SK-N-SH (cell line): ENCODE results near the gene PLA2G4C. TPM values are rescaled to one million over a fixed set of nuclear protein-coding genes. Genes with fewer than 3 reads are reported as not detected.

Experiments
- CTCF ChIA-PET: fragments of 300-600, 350-600 bp; formaldehyde crosslinking; extraction: SDS; loops from one replicate; lab custom pipeline; 2021; lab: Yijun Ruan, JAX
- POLR2A ChIA-PET: fragments of 350-600 bp; sonication (Branson Sonifier 250); formaldehyde crosslinking; extraction: SDS; loops from one replicate; lab custom pipeline; 2020; ENCODE audit warnings: antibody characterized with exemption, inconsistent platforms; lab: Yijun Ruan, JAX
- DNase-seq: peaks from one replicate; pipeline ENCODE4 v3.0.0; 2012
- H2AFZ ChIP-seq: fragments of 200-600 bp; sonication (generic); 2 replicates; pipeline ENCODE4 v1.8.1; 2016; ENCODE audit warnings: antibody characterized with exemption, mild to moderate bottlenecking, low read depth
- H3F3A ChIP-seq: fragments of 200-600 bp; sonication (generic); replicated peaks from 2 replicates; pipeline ENCODE3; 2016; ENCODE audit warnings: antibody characterized with exemption, mild to moderate bottlenecking; ENCODE audit not compliant: insufficient read depth
- H3K27ac ChIP-seq, 2 experiments: fragments of 200-500 bp in 1 of 2; fragments of 200-600 bp in 1 of 2; sonication (Bioruptor generic) in 1 of 2; sonication (generic), shearing (Covaris generic) in 1 of 2; 2 replicates each; pipeline versions ENCODE4 v1.5.1 to v1.6.1; 2014 to 2016; ENCODE audit warnings: low read depth in 2 of 2, inconsistent platforms in 1 of 2, low read length in 1 of 2, mild to moderate bottlenecking in 1 of 2, mixed read lengths in 1 of 2
- H3K27me3 ChIP-seq: fragments of 200-600 bp; sonication (generic), shearing (Covaris generic); 2 replicates; pipeline ENCODE4 v1.6.1; 2016; ENCODE audit warnings: mixed run types; ENCODE audit not compliant: insufficient read depth
- H3K36me3 ChIP-seq, 2 experiments: fragments of 200-500 bp in 1 of 2; fragments of 200-600 bp in 1 of 2; sonication (Bioruptor generic) in 1 of 2; sonication (generic) in 1 of 2; replicated peaks in 1 of 2; 2 replicates each; pipeline versions ENCODE3 to v1.5.1; 2014 to 2016; ENCODE audit warnings: low read length in 1 of 2, mild to moderate bottlenecking in 1 of 2; ENCODE audit not compliant: insufficient read depth in 2 of 2, control insufficient read depth in 1 of 2
- H3K4me1 ChIP-seq, 2 experiments: fragments of 200-500 bp in 1 of 2; fragments of 200-600 bp in 1 of 2; sonication (Bioruptor generic) in 1 of 2; sonication (generic), shearing (Covaris generic) in 1 of 2; 2 replicates each; pipeline versions ENCODE4 v1.5.1 to v1.6.1; 2014 to 2016; ENCODE audit warnings: low read depth in 1 of 2, low read length in 1 of 2, mixed run types in 1 of 2; ENCODE audit not compliant: insufficient read depth in 2 of 2, control insufficient read depth in 1 of 2
- H3K4me2 ChIP-seq: fragments of 200-600 bp; sonication (generic), shearing (Covaris generic); 2 replicates; pipeline ENCODE4 v1.6.1; 2017; ENCODE audit warnings: mixed run types
- H3K4me3 ChIP-seq, 2 experiments: fragments of 200-500 bp in 1 of 2; fragments of 200-600 bp in 1 of 2; sonication (Bioruptor generic) in 1 of 2; sonication (generic), shearing (Covaris generic) in 1 of 2; 2 replicates each; pipeline versions ENCODE4 v1.5.1 to v1.8.1; 2014 to 2016; ENCODE audit warnings: low read depth in 2 of 2, inconsistent platforms in 1 of 2, low read length in 1 of 2, mild to moderate bottlenecking in 1 of 2, mixed read lengths in 1 of 2, moderate library complexity in 1 of 2
- H3K79me2 ChIP-seq: fragments of 200-600 bp; sonication (generic); 2 replicates; pipeline ENCODE4 v1.8.1; 2017; ENCODE audit warnings: mild to moderate bottlenecking; ENCODE audit not compliant: insufficient read depth
- H3K9ac ChIP-seq: fragments of 200-600 bp; sonication (generic); 2 replicates; pipeline ENCODE4 v1.6.1; 2017; ENCODE audit warnings: mixed run types
- H3K9me2 ChIP-seq: fragments of 200-600 bp; sonication (generic); 2 replicates; pipeline ENCODE4 v1.6.1; 2017; ENCODE audit warnings: mixed run types
- H3K9me3 ChIP-seq: fragments of 200-600 bp; sonication (generic); 2 replicates; pipeline ENCODE4 v1.6.1; 2017; ENCODE audit warnings: mixed run types, mild to moderate bottlenecking, moderate library complexity
- H4K20me1 ChIP-seq: fragments of 200-600 bp; sonication (generic); 2 replicates; pipeline ENCODE4 v1.6.1; 2017; ENCODE audit warnings: mild to moderate bottlenecking, mixed run types; ENCODE audit not compliant: insufficient read depth
- ELF1 ChIP-seq: IDR thresholded peaks from 2 replicates; pipeline ENCODE4 v1.4.0; 2012
- FOSL2 ChIP-seq: IDR thresholded peaks from 2 replicates; pipeline ENCODE4 v1.4.0; 2012; ENCODE audit warnings: low read depth, mild to moderate bottlenecking, moderate library complexity, borderline replicate concordance
- FOXM1 ChIP-seq: IDR thresholded peaks from 2 replicates; pipeline ENCODE4 v1.4.0; 2012; ENCODE audit warnings: low read depth, mild to moderate bottlenecking
- GABPA ChIP-seq: IDR thresholded peaks from 2 replicates; pipeline ENCODE4 v1.4.0; 2012; ENCODE audit warnings: low read depth, mild to moderate bottlenecking
- GATA2 ChIP-seq: sonication (generic); formaldehyde crosslinking; IDR thresholded peaks from 2 replicates; pipeline ENCODE4 v1.5.0; 2020; ENCODE audit warnings: mild to moderate bottlenecking, missing genetic modification reagents
- MEF2A ChIP-seq: IDR thresholded peaks from 2 replicates; pipeline ENCODE4 v1.4.0; 2012; ENCODE audit warnings: low read depth, borderline replicate concordance
- MXI1 ChIP-seq: IDR thresholded peaks from 2 replicates; pipeline ENCODE4 v1.6.1; 2012; ENCODE audit warnings: mild to moderate bottlenecking, low read depth, low read length, improper control_type of control experiment
- NRF1 ChIP-seq: IDR thresholded peaks from 2 replicates; pipeline ENCODE4 v1.6.1; 2012; ENCODE audit warnings: low read depth, mild to moderate bottlenecking, low read length
- PBX3 ChIP-seq: IDR thresholded peaks from 2 replicates; pipeline ENCODE4; 2012
- POLR2AphosphoS5 ChIP-seq: IDR thresholded peaks from 2 replicates; pipeline ENCODE4 v1.6.1; 2012; ENCODE audit warnings: low read depth, low read length
- RCOR1 ChIP-seq: fragments of 150-350 bp; IDR thresholded peaks from 2 replicates; pipeline ENCODE4 v1.6.1; 2017; ENCODE audit warnings: antibody characterized with exemption, low read length
- RXRA ChIP-seq: IDR thresholded peaks from 2 replicates; pipeline ENCODE4 v1.4.0; 2012; ENCODE audit warnings: low read depth, mild to moderate bottlenecking, borderline replicate concordance
- SMC3 ChIP-seq: IDR thresholded peaks from 2 replicates; pipeline ENCODE4 v1.6.1; 2012; ENCODE audit warnings: low read depth, low read length, improper control_type of control experiment
- TAF1 ChIP-seq: IDR thresholded peaks from 2 replicates; pipeline ENCODE4 v1.6.1; 2012; ENCODE audit warnings: low read depth, mild to moderate bottlenecking, low read length, moderate library complexity, borderline replicate concordance
- TEAD4 ChIP-seq: IDR thresholded peaks from 2 replicates; pipeline ENCODE4 v1.4.0; 2012; ENCODE audit warnings: mild to moderate bottlenecking, borderline replicate concordance; ENCODE audit not compliant: insufficient read depth
- USF1 ChIP-seq: IDR thresholded peaks from 2 replicates; pipeline ENCODE4 v1.4.0; 2012; ENCODE audit warnings: low read depth, borderline replicate concordance
- USF2 ChIP-seq: fragments of 150-350 bp; IDR thresholded peaks from 2 replicates; pipeline ENCODE4 v1.6.1; 2017; ENCODE audit warnings: antibody characterized with exemption, low read length, low read depth, borderline replicate concordance
- WGBS: methylation state at CpG from one replicate; pipeline ENCODE4 v1.1.6; 2017; ENCODE audit warnings: low lambda C conversion rate; 5-methylcytosine and 5-hydroxymethylcytosine counted together
- polyA plus RNA-seq, 3 experiments: library from polyadenylated mRNA; depleted of rRNA; stranded (reverse); fragments of >200 nt; gene quantifications; 2 replicates each; pipeline ENCODE4 v1.2.3, GENCODE V29; 2012
- TF ChIP-seq, protein P1 (sequence below): IDR thresholded peaks from 2 replicates; pipeline ENCODE4 v1.4.0; 2012; ENCODE audit warnings: low read depth, borderline replicate concordance
- TF ChIP-seq, protein P2 (sequence below): fragments of 150-350 bp; IDR thresholded peaks from 2 replicates; pipeline ENCODE4 v1.6.1; 2016; ENCODE audit warnings: mild to moderate bottlenecking, low read depth, low read length
- TF ChIP-seq, protein P3 (sequence below): IDR thresholded peaks from 2 replicates; pipeline ENCODE4 v1.4.0; 2012; ENCODE audit warnings: low read depth

The PLA2G4C gene
- polyA plus RNA-seq, 1 of the 3 experiments (the other 2 are of a cell fraction), result 6.1 TPM

DNA sequence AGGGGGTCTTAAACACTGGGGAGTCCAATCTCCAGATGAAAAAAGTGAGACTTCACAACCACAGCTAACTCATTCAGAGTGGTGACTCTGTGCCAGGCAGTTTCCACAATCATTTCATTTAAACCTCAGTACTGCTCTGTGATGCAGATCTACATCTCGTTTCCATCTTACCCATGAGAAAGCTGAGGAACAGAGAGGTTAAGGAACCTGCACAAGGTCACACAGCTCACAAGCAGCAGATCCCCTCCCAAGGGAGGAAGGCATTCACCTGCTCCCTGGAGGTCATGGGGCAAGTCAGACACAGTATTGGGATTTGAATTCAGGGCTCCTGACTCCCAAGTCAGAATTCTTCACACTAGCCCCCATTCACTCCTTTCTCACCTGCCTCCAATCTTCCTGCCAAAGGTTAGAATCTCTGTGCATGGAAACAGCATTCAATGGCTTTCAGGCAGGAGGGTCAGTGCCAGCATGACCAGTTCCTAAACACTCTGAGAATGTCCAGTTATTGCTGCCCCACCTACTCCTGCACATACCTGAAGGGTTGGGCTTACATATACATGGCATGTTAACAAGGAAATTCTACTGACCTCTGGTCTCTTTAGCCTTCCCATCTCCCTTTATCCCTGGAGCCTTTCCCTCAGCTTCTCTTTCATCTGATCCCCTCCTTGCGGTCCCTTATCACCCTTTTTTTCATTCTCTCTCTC, 68.6 kb downstream of the PLA2G4C start:
- H3K27me3 ChIP-seq, result peaks cover 12% of the 10 kb centered on the region; the same call in 1 of the 2 replicates
- ChIA-PET POLR2A (no interaction called here), CTCF (no interaction called here)
- H3K9me3 ChIP-seq, result no peaks in the 10 kb centered on the region
- 7% methylated on average over 2 of the region's 2 CpGs for WGBS
- H3K9me2 ChIP-seq, result no peaks in the 10 kb centered on the region
- H2AFZ ChIP-seq, result no peak overlapping the region
- H3F3A ChIP-seq, result no peaks in the 10 kb centered on the region
- no peaks in the 10 kb centered on the region for H3K36me3 ChIP-seq
- no peaks in the 10 kb centered on the region for H3K79me2 ChIP-seq
- H3K4me1 ChIP-seq, result no peaks in the 10 kb centered on the region
- no peaks in the 10 kb centered on the region for H4K20me1 ChIP-seq
- DNase-seq, result no peak
- TF ChIP-seq, protein P1, sequence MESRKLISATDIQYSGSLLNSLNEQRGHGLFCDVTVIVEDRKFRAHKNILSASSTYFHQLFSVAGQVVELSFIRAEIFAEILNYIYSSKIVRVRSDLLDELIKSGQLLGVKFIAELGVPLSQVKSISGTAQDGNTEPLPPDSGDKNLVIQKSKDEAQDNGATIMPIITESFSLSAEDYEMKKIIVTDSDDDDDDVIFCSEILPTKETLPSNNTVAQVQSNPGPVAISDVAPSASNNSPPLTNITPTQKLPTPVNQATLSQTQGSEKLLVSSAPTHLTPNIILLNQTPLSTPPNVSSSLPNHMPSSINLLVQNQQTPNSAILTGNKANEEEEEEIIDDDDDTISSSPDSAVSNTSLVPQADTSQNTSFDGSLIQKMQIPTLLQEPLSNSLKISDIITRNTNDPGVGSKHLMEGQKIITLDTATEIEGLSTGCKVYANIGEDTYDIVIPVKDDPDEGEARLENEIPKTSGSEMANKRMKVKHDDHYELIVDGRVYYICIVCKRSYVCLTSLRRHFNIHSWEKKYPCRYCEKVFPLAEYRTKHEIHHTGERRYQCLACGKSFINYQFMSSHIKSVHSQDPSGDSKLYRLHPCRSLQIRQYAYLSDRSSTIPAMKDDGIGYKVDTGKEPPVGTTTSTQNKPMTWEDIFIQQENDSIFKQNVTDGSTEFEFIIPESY, result no peak
- TF ChIP-seq USF2 (no peak), PBX3 (no peak), ELF1 (no peak)
- TF ChIP-seq, protein P2, sequence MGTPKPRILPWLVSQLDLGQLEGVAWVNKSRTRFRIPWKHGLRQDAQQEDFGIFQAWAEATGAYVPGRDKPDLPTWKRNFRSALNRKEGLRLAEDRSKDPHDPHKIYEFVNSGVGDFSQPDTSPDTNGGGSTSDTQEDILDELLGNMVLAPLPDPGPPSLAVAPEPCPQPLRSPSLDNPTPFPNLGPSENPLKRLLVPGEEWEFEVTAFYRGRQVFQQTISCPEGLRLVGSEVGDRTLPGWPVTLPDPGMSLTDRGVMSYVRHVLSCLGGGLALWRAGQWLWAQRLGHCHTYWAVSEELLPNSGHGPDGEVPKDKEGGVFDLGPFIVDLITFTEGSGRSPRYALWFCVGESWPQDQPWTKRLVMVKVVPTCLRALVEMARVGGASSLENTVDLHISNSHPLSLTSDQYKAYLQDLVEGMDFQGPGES, result no peak
- no peak overlapping the region for H3K27ac ChIP-seq
- no peak overlapping the region for H3K4me3 ChIP-seq
- no peak overlapping the region for H3K4me2 ChIP-seq
- H3K9ac ChIP-seq, result no peak overlapping the region

DNA sequence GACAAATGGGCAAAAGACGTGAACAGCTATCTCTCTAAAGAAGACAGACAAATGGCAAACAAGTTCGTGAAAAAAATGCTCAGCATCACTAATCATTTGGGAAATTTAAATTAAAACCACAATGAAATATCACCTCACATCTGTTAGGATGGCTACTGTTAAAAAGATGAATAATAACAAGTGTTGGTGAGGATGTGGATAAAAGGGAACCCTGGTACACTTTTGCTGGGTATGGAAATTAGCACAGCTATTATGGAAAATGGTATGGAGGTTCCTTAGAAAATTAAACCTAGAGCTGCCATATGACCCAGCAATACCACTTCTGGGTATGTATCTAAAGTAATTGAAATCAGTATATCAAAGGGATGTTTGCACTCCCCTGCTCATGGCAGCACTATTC, 73.9 kb downstream of the PLA2G4C start:
- 2% methylated on average over 2 of the region's 2 CpGs for WGBS
- Histone ChIP-seq H3K36me3 (no peaks in the 10 kb centered on the region), H3K27ac (no peak overlapping the region), H3K9me2 (no peaks in the 10 kb centered on the region), H2AFZ (no peak overlapping the region), H3K9ac (no peak overlapping the region), H4K20me1 (no peaks in the 10 kb centered on the region), H3K27me3 (peaks cover 25% of the 10 kb centered on the region; the same call in 1 of the 2 replicates), H3K79me2 (no peaks in the 10 kb centered on the region), H3F3A (no peaks in the 10 kb centered on the region), H3K9me3 (no peaks in the 10 kb centered on the region), H3K4me3 (no peak overlapping the region), H3K4me2 (no peak overlapping the region), H3K4me1 (no peaks in the 10 kb centered on the region)
- ChIA-PET CTCF (no interaction called here), POLR2A (no interaction called here)
- no peak for DNase-seq
- TF ChIP-seq RCOR1, result no peak
- no peak for TF ChIP-seq MEF2A
- no peak for TF ChIP-seq MXI1
- TF ChIP-seq FOSL2, result no peak
- no peak for TF ChIP-seq RXRA
- no peak for TF ChIP-seq SMC3
- no peak for TF ChIP-seq GABPA
- TF ChIP-seq, protein P3, sequence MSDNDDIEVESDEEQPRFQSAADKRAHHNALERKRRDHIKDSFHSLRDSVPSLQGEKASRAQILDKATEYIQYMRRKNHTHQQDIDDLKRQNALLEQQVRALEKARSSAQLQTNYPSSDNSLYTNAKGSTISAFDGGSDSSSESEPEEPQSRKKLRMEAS, result no peak
- no peak for TF ChIP-seq FOXM1
- no peak for TF ChIP-seq USF1
- TF ChIP-seq GATA2 (CRISPR knock-in tag), result no peak
- TF ChIP-seq PBX3, result no peak
- TF ChIP-seq TEAD4, result no peak
- TF ChIP-seq NRF1, result no peak
- no peak for TF ChIP-seq POLR2AphosphoS5
- no peak for TF ChIP-seq TAF1
